ENCODE results near the gene CACNA2D3.

The CACNA2D3 gene

GRCh38 chr3:54564374-54564925 is 442.1 kb downstream of the CACNA2D3 start:
- no peak for TF ChIP-seq CTCF (IDR thresholded peaks at IDR 0.05; ENCODE audit: insufficient read depth, missing control alignments)
- no peak for FAIRE-seq
- no peak for DNase-seq (ENCODE audit: insufficient read length, low spot score)

GRCh38 chr3:54565956-54566355 is 443.6 kb downstream of the CACNA2D3 start:
- DNase-seq (ENCODE audit: insufficient read length, low spot score): no peak
- no peak for FAIRE-seq
- TF ChIP-seq CTCF (IDR thresholded peaks at IDR 0.05; ENCODE audit: insufficient read depth, missing control alignments): no peak

GRCh38 chr3:54567949-54568348 is 445.6 kb downstream of the CACNA2D3 start:
- FAIRE-seq (no peak), DNase-seq (ENCODE audit: insufficient read length, low spot score) (no peak)
- TF ChIP-seq CTCF (IDR thresholded peaks at IDR 0.05; ENCODE audit: insufficient read depth, missing control alignments): no peak

- DNase-seq (ENCODE audit: insufficient read length, low spot score): no peak
- TF ChIP-seq CTCF (IDR thresholded peaks at IDR 0.05; ENCODE audit: insufficient read depth, missing control alignments): no peak
These were observed 447.7 kb downstream of the CACNA2D3 start for GRCh38 chr3:54570008-54570407.

GRCh38 chr3:54572197-54572895 is 450.0 kb downstream of the CACNA2D3 start:
- DNase-seq (ENCODE audit: insufficient read length, low spot score) (no peak), FAIRE-seq (no peak)
- TF ChIP-seq CTCF (IDR thresholded peaks at IDR 0.05; ENCODE audit: insufficient read depth, missing control alignments): no peak

More at GRCh38 chr3:54570008-54570407, 447.7 kb downstream of the CACNA2D3 start:
- no peak for FAIRE-seq

- TF ChIP-seq CTCF (IDR thresholded peaks at IDR 0.05; ENCODE audit: insufficient read depth, missing control alignments): no peak
- FAIRE-seq (no peak), DNase-seq (ENCODE audit: insufficient read length, low spot score) (no peak)
These were observed 451.5 kb downstream of the CACNA2D3 start for GRCh38 chr3:54573858-54574257.

GRCh38 chr3:54574906-54575617 is 452.7 kb downstream of the CACNA2D3 start:
- no peak for TF ChIP-seq CTCF (IDR thresholded peaks at IDR 0.05; ENCODE audit: insufficient read depth, missing control alignments)
- FAIRE-seq: no peak
- DNase-seq (ENCODE audit: insufficient read length, low spot score): no peak

All from D721Med (cell line).